Adrenal gland (tissue), 12 donors: ENCODE measurements around the gene PPP1R16B. TPM values are rescaled to one million over a fixed set of nuclear protein-coding genes. Genes with fewer than 3 reads are reported as not detected.
"Not testable (repeated sequence)": the region's sequence is repeated elsewhere in the genome, so short reads cannot be mapped to it uniquely, and the experiment has no call there.

Source experiments
- DNase-seq, 7 donors: peaks; one replicate each; pipeline ENCODE4 v3.0.0-alpha.2; 2019 to 2020
- H3K27ac ChIP-seq, 5 donors: fragments of 200-600 bp; sonication (generic) in 4 of 5; 1 replicate in 3 of 5; 2 replicates in 2 of 5; pipeline versions ENCODE4 v1.5.1 to v1.8.0; 2016 to 2020; ENCODE audit warnings: mild to moderate bottlenecking in 1 of 5
- H3K27me3 ChIP-seq: fragments of 200-600 bp; 2 replicates; pipeline ENCODE4 v1.8.0; 2021
- H3K36me3 ChIP-seq, 2 donors: fragments of 200-600 bp; replicated peaks in 1 of 2; 1 replicate in 1 of 2; 2 replicates in 1 of 2; pipeline versions ENCODE4 v1.5.1 to v1.8.0; 2018 to 2022
- H3K4me1 ChIP-seq, 2 donors: fragments of 200-600 bp; replicated peaks in 1 of 2; 1 replicate in 1 of 2; 2 replicates in 1 of 2; pipeline versions ENCODE4 v1.5.1 to v1.8.0; 2018 to 2021
- H3K4me3 ChIP-seq, 4 donors: fragments of 200-600 bp; sonication (generic) in 3 of 4; one replicate each; pipeline ENCODE4 v1.5.1; 2016 to 2018
- H3K9me3 ChIP-seq, 3 donors: fragments of 200-600 bp; sonication (generic) in 1 of 3; replicated peaks in 1 of 3; 1 replicate in 2 of 3; 2 replicates in 1 of 3; pipeline versions ENCODE4 v1.5.1 to v1.8.0; 2016 to 2021
- CTCF ChIP-seq, 6 experiments: fragments of 450-650 bp in 4 of 6; fragments of 200-600 bp in 2 of 6; sonication (generic) in 1 of 6; IDR thresholded peaks; 1 replicate in 5 of 6; 2 replicates in 1 of 6; pipeline versions ENCODE4 v1.5.1 to v1.8.0; 2016 to 2021; ENCODE audit warnings: antibody characterized with exemption in 6 of 6, mild to moderate bottlenecking in 2 of 6, moderate library complexity in 1 of 6
- POLR2A ChIP-seq, 2 donors: fragments of 450-650 bp; IDR thresholded peaks; one replicate each; pipeline ENCODE4 v1.6.1; 2017; ENCODE audit warnings: antibody characterized with exemption in 2 of 2, mild to moderate bottlenecking in 2 of 2, moderate library complexity in 1 of 2
- WGBS, 4 donors: extraction: QIAGEN DNeasy Blood & Tissue Kit in 2 of 4; methylation state at CpG; one replicate each; pipeline versions ENCODE4 v1.1.5 to v1.1.7; 2013 to 2017; 5-methylcytosine and 5-hydroxymethylcytosine counted together
- intact Hi-C, 2 donors: fragments of 100-400 bp; cut with DNase I; formaldehyde crosslinking; loops; one replicate each; pipeline versions ENCODE4 v1.14.1 to v1.15.0; 2022 to 2023
- polyA plus RNA-seq, 3 donors: library from polyadenylated mRNA; stranded (reverse); fragments of 200-250 nt in 2 of 3; fragments of 350-450 nt in 1 of 3; fragmentation: Illumina TruSeq in 1 of 3; extraction: RNeasy Lipid Tissue Mini Kit (QIAGEN cat#74804) in 1 of 3; gene quantifications; one replicate each; pipeline ENCODE4 v1.2.3, GENCODE V29; 2013 to 2014
- total RNA-seq, 9 donors: library from RNA; depleted of rRNA in 4 of 9; stranded (reverse); fragments of >200 nt in 4 of 9; fragments of 120-200 nt in 1 of 9; fragmentation: NEBNext Ultra II Directional in 1 of 9; extraction: Animal tissue kit (Norgen Biotek cat#: 25700) in 1 of 9; gene quantifications; one replicate each; pipeline versions ENCODE4 v1.1.0 to v1.2.4, GENCODE V29; 2013 to 2023
- donor health status: healthy with polysubstance abuse.
- donor health status: Bipolar disorder and iron deficiency.
- donor health status: DM: yes; HTN: yes; CAD: no.
- donor health status: DM: no; HTN: no; CAD: no.
- donor health status: DM: no; HTN: no; CAD: no.
- donor health status: DM: yes; HTN: yes; CAD: no.

PPP1R16B gene
- total and polyA plus RNA-seq, 12 donors = 1.8 to 18.3 (median 9.2) TPM

- H3K9me3 ChIP-seq = no peaks in the 10 kb centered on the region
- H3K27ac ChIP-seq = no peak overlapping the region
- intact Hi-C loops = no loop called here
- WGBS, 4 donors = 78 to 88% (median 84%) methylated on average over 1 of the region's 1 CpG
- H3K4me1 ChIP-seq = no peaks in the 10 kb centered on the region
- no peaks in the 10 kb centered on the region for H3K36me3 ChIP-seq
- H3K4me3 ChIP-seq = no peak overlapping the region
- DNase-seq = no peak
- H3K27me3 ChIP-seq = no peaks in the 10 kb centered on the region
- no peak for TF ChIP-seq CTCF (IDR thresholded peaks at IDR 0.05)
- no peak for TF ChIP-seq POLR2A (IDR thresholded peaks at IDR 0.05)
Measured at GRCh38 chr20:38791940-38792339, 13.6 kb upstream of the PPP1R16B start.

DNA sequence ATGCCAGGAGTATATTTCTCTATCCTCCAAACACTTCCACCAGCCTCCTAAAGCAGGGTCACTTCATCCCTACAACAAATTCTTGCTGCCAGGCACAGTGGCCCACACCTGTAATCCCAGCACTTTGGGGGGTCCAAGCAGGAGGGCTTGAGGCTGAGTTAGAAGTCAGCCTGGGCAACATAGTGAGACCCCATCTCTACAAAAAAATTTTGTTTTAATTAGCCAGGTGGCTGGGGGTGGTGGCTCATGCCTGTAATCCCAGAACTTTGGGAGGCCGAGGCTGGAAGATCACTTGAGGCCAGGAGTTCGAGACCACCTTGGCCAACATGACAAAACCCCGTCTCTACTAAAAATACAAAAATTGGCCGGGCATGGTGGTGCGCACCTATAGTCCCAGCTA is 11.4 kb upstream of the PPP1R16B start:
- H3K4me3 ChIP-seq, DNase-seq, H3K9me3 ChIP-seq, H3K4me1 ChIP-seq, intact Hi-C loops, H3K27me3 ChIP-seq, H3K27ac ChIP-seq, H3K36me3 ChIP-seq: not testable (repeated sequence)
- 90 to 100% (median 96%) methylated on average over 3 to 5 of the region's 5 CpGs for WGBS, 4 donors

- WGBS, 4 donors = 57 to 68% (median 59%) methylated on average over 3 of the region's 3 CpGs
- DNase-seq = no peak
- H3K9me3 ChIP-seq = no peaks in the 10 kb centered on the region
Measured at GRCh38 chr20:38798266-38798665, 7.2 kb upstream of the PPP1R16B start.

GRCh38 chr20:38799203-38799602 is 6.3 kb upstream of the PPP1R16B start:
- Histone ChIP-seq H3K27ac (no peak overlapping the region), H3K4me1 (no peaks in the 10 kb centered on the region), H3K4me3 (no peak overlapping the region), H3K36me3 (no peaks in the 10 kb centered on the region), H3K27me3 (no peaks in the 10 kb centered on the region), H3K9me3 (no peaks in the 10 kb centered on the region)
- peak in 3 of 7 donors; percentile 28 to 68 (median 31) for DNase-seq
- intact Hi-C loops = no loop called here
- TF ChIP-seq CTCF (IDR thresholded peaks at IDR 0.05) (no peak), POLR2A (IDR thresholded peaks at IDR 0.05) (no peak)
- WGBS, 4 donors = 66 to 86% (median 70%) methylated on average over 4 of the region's 4 CpGs

More at GRCh38 chr20:38798266-38798665, 7.2 kb upstream of the PPP1R16B start:
- no peak overlapping the region for H3K27ac ChIP-seq
- H3K27me3 ChIP-seq = no peaks in the 10 kb centered on the region
- H3K4me3 ChIP-seq = no peak overlapping the region
- no peaks in the 10 kb centered on the region for H3K36me3 ChIP-seq
- TF ChIP-seq CTCF (IDR thresholded peaks at IDR 0.05) (no peak), POLR2A (IDR thresholded peaks at IDR 0.05) (no peak)
- intact Hi-C loops = no loop called here
- H3K4me1 ChIP-seq = no peaks in the 10 kb centered on the region

DNA sequence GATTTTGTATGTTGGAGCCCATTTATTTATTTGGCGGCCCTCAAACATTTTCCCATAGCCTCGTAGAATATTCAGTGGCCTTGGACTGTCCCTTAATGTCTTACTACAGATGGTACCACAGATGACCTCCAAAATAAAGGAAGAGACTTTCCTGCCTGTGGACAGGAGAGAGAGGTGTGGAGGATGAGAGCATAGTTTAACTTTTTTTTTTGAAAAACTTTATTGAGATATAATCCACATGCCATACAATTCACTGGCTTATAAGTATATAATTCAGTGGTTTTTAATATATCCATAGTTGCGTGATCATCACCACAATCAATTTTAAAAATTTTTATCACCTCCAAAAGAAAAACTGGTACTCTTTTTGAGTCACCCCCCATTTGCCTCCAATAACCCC is 4.6 kb upstream of the PPP1R16B start:
- Histone ChIP-seq H3K36me3 (no peaks in the 10 kb centered on the region), H3K9me3 (no peaks in the 10 kb centered on the region), H3K27ac (no peak overlapping the region), H3K4me3 (no peak overlapping the region), H3K27me3 (peaks cover under 1% of the 10 kb centered on the region), H3K4me1 (peaks cover 3 to 5% of the 10 kb centered on the region in 2 donors)
- no peak for DNase-seq
- WGBS, 4 donors = 74 to 80% (median 80%) methylated on average over 3 of the region's 3 CpGs
- no peak for TF ChIP-seq POLR2A (IDR thresholded peaks at IDR 0.05)
- no peak for TF ChIP-seq CTCF (IDR thresholded peaks at IDR 0.05)
- intact Hi-C loops = no loop called here
